Hypothalamus (tissue), 51 donors: Measurements from ENCODE around the gene ZEB2.

ENCODE experiments used
- DNase-seq, 51 donors: peaks; one replicate each; lab custom pipeline; 2025; lab: John Stamatoyannopoulos, UW

ZEB2 gene

GRCh38 chr2:144496977-144497598 lies 22.8 kb downstream of the ZEB2 start:
- DNase-seq, result no peak

GRCh38 chr2:144496092-144496976 lies 23.6 kb downstream of the ZEB2 start:
- no peak for DNase-seq

GRCh38 chr2:144495227-144496091 lies 24.5 kb downstream of the ZEB2 start:
- DNase-seq, result no peak

GRCh38 chr2:144493027-144493809 lies 26.7 kb downstream of the ZEB2 start:
- no peak for DNase-seq

- no peak for DNase-seq
Measured at GRCh38 chr2:144490857-144491256, 29.1 kb downstream of the ZEB2 start.

GRCh38 chr2:144490017-144490416 lies 29.9 kb downstream of the ZEB2 start:
- DNase-seq, result no peak

GRCh38 chr2:144489315-144489916 lies 30.5 kb downstream of the ZEB2 start:
- no peak for DNase-seq

GRCh38 chr2:144484201-144484948 lies 35.5 kb downstream of the ZEB2 start:
- no peak for DNase-seq

GRCh38 chr2:144481666-144482065 lies 38.3 kb downstream of the ZEB2 start:
- DNase-seq, result no peak

- DNase-seq, result no peak
Measured at GRCh38 chr2:144481109-144481508, 38.8 kb downstream of the ZEB2 start.

- no peak for DNase-seq
Measured at GRCh38 chr2:144480285-144480684, 39.6 kb downstream of the ZEB2 start.

- no peak for DNase-seq
Measured at GRCh38 chr2:144479659-144480058, 40.3 kb downstream of the ZEB2 start.

GRCh38 chr2:144479138-144479537 lies 40.8 kb downstream of the ZEB2 start:
- DNase-seq, result no peak

- no peak for DNase-seq
Measured at GRCh38 chr2:144477957-144478311, 42.0 kb downstream of the ZEB2 start.

- no peak for DNase-seq
Measured at GRCh38 chr2:144477281-144477956, 42.5 kb downstream of the ZEB2 start.

GRCh38 chr2:144476682-144477081 lies 43.2 kb downstream of the ZEB2 start:
- DNase-seq, result no peak

GRCh38 chr2:144475569-144476275 lies 44.2 kb downstream of the ZEB2 start:
- DNase-seq, result no peak

- DNase-seq, result no peak
Measured at GRCh38 chr2:144475044-144475443, 44.9 kb downstream of the ZEB2 start.
